ENCODE data around the gene UBE2J2. TPM values are rescaled to one million over a fixed set of nuclear protein-coding genes. Genes with fewer than 3 reads are reported as not detected.

The UBE2J2 gene
- total and polyA plus RNA-seq, 5 donors: 34.9 to 41.2 (median 38.2) TPM

GRCh38 chr1:1302006-1302430, 28.4 kb upstream of the UBE2J2 start:
- Histone ChIP-seq H3K9me3 (ENCODE audit: control insufficient read depth, low read length) (no peaks in the 10 kb centered on the region), H3K4me1 (ENCODE audit: control insufficient read depth, insufficient read depth, low read length) (peaks cover 5% of the 10 kb centered on the region), H3K27ac (ENCODE audit: low read length) (no peak overlapping the region), H3K27me3 (ENCODE audit: control insufficient read depth, insufficient read depth) (no peaks in the 10 kb centered on the region), H3K4me3 (ENCODE audit: low read length) (no peak overlapping the region)
- DNase-seq: no peak
- intact Hi-C loops (cut with DNase I): no loop called here
- WGBS: 90% methylated on average over 9 of the region's 9 CpGs
- ATAC-seq: no peak

GRCh38 chr1:1300352-1300739, 26.7 kb upstream of the UBE2J2 start:
- WGBS: 89% methylated on average over 12 of the region's 12 CpGs

GRCh38 chr1:1299686-1300351, 26.2 kb upstream of the UBE2J2 start:
- no peaks in the 10 kb centered on the region for H3K9me3 ChIP-seq (ENCODE audit: control insufficient read depth, low read length)
- 88% methylated on average over 22 of the region's 22 CpGs for WGBS
- no peaks in the 10 kb centered on the region for H3K4me1 ChIP-seq (ENCODE audit: control insufficient read depth, insufficient read depth, low read length)
- H3K4me3 ChIP-seq (ENCODE audit: low read length): no peak overlapping the region
- H3K27ac ChIP-seq (ENCODE audit: low read length): no peak overlapping the region
- DNase-seq: peak in 1 of 3 donors; percentile 49
- H3K27me3 ChIP-seq (ENCODE audit: control insufficient read depth, insufficient read depth): no peaks in the 10 kb centered on the region
- no peak for ATAC-seq
- intact Hi-C loops (cut with DNase I): loop anchor here in 1 of 4 donors (10.0 kb wide), 1 partner anchor 175 kb away; no protein-coding TSS in a partner anchor

More at GRCh38 chr1:1300352-1300739, 26.7 kb upstream of the UBE2J2 start:
- intact Hi-C loops (cut with DNase I): no loop called here
- no peaks in the 10 kb centered on the region for H3K4me1 ChIP-seq (ENCODE audit: control insufficient read depth, insufficient read depth, low read length)
- no peak overlapping the region for H3K4me3 ChIP-seq (ENCODE audit: low read length)
- no peak overlapping the region for H3K27ac ChIP-seq (ENCODE audit: low read length)
- H3K9me3 ChIP-seq (ENCODE audit: control insufficient read depth, low read length): no peaks in the 10 kb centered on the region
- DNase-seq (peak in 1 of 3 donors; percentile 37), ATAC-seq (no peak)
- no peaks in the 10 kb centered on the region for H3K27me3 ChIP-seq (ENCODE audit: control insufficient read depth, insufficient read depth)

DNA sequence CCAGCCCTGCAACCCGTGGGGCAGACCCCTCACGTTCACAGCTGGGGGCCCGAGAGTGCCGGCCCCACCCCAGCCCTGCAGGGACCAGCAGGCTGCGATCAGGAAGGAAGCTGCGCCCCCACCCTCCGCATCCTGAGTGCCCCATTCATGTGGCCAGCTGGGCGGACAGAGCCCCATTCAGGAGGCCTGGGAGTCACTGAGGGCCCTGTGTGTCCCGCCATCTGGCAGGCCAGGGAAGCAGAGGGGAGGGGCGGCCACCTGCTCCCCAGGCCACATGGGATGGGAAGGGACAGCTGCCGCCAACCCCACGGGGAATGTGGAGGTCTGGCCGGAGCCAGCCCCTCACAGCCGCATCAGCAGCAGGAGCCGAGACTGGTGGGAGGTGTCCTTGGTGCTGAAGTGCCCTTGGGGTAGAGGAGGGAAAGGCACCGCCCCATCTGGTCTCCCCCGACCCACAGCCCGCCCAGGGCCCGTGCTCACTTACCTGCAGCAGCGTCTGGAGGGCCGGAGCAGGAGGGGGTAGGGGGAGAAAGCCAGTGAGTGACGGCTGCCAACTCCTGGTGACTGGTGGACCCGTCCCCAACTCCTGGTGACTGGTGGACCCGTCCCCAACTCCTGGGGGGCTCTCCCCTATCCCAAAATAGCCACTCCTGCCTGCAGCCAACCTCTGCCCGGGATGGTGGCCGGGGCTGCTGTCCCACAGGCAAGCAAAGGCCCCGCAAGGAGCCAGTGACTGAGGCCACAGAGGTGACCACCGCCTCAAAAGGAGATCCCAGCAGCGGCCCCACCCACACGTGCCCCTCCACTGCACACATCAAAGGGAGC, 25.4 kb upstream of the UBE2J2 start:
- no peak for ATAC-seq
- no peak for DNase-seq
- no peaks in the 10 kb centered on the region for H3K9me3 ChIP-seq (ENCODE audit: control insufficient read depth, low read length)
- WGBS: 57% methylated on average over 30 of the region's 30 CpGs
- H3K27me3 ChIP-seq (ENCODE audit: control insufficient read depth, insufficient read depth): no peaks in the 10 kb centered on the region
- intact Hi-C loops (cut with DNase I): loop anchor here in 1 of 4 donors (10.0 kb wide), 1 partner anchor 174 kb away; no protein-coding TSS in a partner anchor
- H3K27ac ChIP-seq (ENCODE audit: low read length): no peak overlapping the region
- no peak overlapping the region for H3K4me3 ChIP-seq (ENCODE audit: low read length)
- no peaks in the 10 kb centered on the region for H3K4me1 ChIP-seq (ENCODE audit: control insufficient read depth, insufficient read depth, low read length)

DNA sequence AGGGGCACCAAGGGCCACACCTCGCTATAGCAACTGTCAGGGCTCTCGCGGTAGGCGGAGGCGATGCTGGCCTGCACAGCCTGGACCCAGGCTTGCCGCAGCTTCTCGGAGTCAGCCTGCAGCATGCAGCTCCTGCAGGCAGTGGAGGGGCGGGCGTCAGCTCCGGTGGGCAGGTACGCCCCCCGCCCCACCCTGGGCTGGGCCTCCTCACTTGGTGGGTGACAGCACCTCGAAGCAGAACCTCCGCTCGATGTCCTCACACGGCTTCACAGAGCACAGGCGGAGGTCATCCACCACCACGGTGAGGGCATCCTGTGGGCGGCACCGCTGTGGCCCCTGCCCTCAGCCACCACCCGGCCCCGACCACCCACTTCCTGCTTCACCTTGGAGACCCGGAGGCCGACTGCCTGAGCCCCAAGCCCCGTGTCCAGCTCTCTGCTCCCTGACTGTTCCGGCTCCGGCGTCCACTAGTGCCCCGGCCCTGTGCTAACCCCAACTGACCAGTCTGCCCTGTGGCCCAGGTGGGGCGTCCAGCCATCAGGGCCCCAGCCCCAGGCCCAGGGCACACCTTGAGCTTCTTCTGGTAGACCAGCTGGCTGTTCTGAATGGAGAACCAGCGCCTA, 24.3 kb upstream of the UBE2J2 start:
- Histone ChIP-seq H3K9me3 (ENCODE audit: control insufficient read depth, low read length) (no peaks in the 10 kb centered on the region), H3K27me3 (ENCODE audit: control insufficient read depth, insufficient read depth) (no peaks in the 10 kb centered on the region), H3K4me1 (ENCODE audit: control insufficient read depth, insufficient read depth, low read length) (no peaks in the 10 kb centered on the region), H3K27ac (ENCODE audit: low read length) (no peak overlapping the region), H3K4me3 (ENCODE audit: low read length) (no peak overlapping the region)
- 92% methylated on average over 31 of the region's 31 CpGs for WGBS
- ATAC-seq (no peak), DNase-seq (no peak)
- intact Hi-C loops (cut with DNase I): loop anchor here in 1 of 4 donors (10.0 kb wide), 1 partner anchor 173 kb away; no protein-coding TSS in a partner anchor

GRCh38 chr1:1296070-1297061, 22.7 kb upstream of the UBE2J2 start:
- WGBS: 95% methylated on average over 62 of the region's 62 CpGs
- Histone ChIP-seq H3K4me3 (ENCODE audit: low read length) (no peak overlapping the region), H3K27me3 (ENCODE audit: control insufficient read depth, insufficient read depth) (no peaks in the 10 kb centered on the region), H3K27ac (ENCODE audit: low read length) (no peak overlapping the region), H3K4me1 (ENCODE audit: control insufficient read depth, insufficient read depth, low read length) (no peaks in the 10 kb centered on the region), H3K9me3 (ENCODE audit: control insufficient read depth, low read length) (no peaks in the 10 kb centered on the region)
- ATAC-seq (no peak), DNase-seq (no peak)
- intact Hi-C loops (cut with DNase I): loop anchor here in 1 of 4 donors (10.0 kb wide), 1 partner anchor 172 kb away; no protein-coding TSS in a partner anchor

DNA sequence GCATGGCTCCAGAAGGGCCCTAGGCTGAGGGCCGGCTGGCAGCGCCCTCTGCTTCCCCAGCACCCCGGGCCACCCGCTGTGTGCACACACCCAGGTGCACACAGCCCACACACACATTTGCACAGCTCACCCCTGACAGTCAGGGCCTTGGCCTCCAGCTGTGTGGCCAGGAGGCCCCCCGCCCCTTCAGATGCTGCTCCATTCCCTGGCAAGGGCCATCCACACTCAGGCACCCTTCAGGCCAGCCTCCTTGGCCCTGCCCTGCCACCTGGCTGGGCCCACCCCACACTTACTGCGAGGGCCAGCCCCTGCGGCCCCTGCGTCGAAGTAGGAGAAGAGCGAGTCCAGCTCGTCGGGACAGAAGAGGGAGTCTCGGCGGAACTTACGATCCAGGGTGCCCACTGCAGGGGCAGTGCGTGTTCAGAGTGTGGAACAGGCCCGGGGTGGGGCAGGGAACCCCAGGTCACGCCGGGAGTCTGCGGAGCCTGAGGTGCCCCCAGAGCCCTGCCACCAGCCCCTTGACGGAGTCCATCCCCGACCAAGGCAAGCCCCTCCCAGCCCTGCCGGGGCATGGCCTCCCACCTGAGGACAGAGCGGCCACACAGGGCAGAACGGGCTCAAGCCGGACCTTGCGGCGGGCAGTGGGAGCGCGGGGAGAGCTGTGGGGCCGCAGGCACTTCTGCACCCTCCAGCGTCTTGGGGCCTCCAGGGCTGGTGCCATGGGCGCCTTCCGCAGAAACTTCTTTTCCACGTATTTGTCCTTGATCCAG, 21.7 kb upstream of the UBE2J2 start:
- H3K27me3 ChIP-seq (ENCODE audit: control insufficient read depth, insufficient read depth): no peaks in the 10 kb centered on the region
- DNase-seq (no peak), ATAC-seq (no peak)
- WGBS: 95% methylated on average over 35 of the region's 35 CpGs
- H3K27ac ChIP-seq (ENCODE audit: low read length): no peak overlapping the region
- intact Hi-C loops (cut with DNase I): loop anchor here in 1 of 4 donors (10.0 kb wide), 1 partner anchor 171 kb away; no protein-coding TSS in a partner anchor
- no peaks in the 10 kb centered on the region for H3K9me3 ChIP-seq (ENCODE audit: control insufficient read depth, low read length)
- H3K4me3 ChIP-seq (ENCODE audit: low read length): no peak overlapping the region
- H3K4me1 ChIP-seq (ENCODE audit: control insufficient read depth, insufficient read depth, low read length): no peaks in the 10 kb centered on the region

DNA sequence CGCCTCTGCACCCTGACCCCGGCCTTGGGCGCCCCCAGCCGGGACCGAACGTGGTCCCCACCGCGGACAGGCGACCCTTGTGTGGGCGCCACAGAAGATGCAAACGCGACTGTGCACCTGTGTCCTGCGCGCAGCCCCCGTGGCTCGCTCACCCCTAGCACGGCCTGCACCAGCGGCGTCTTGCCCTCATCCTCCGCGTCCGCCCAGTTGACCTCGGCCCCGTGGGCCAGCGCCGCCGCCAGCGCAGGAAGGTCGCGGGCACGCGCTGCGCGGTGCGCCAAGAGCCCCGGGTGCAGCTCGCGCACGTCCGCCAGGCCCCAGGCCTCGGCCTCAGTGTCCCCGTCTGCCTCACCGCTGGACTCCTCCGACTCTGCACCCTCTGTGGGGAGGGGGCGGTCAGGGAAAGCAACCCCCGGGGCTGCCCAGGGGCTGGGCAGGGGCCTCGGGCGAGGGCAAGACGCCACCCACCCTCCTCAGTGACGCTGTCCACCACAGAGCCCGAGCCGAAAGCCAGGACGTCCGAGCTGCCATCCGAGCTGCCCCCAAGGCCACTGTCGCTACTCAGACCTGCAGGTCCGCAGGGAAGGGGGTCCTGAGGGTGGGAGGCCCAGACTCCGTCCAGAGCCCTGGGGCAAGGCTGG, 20.7 kb upstream of the UBE2J2 start:
- H3K4me1 ChIP-seq (ENCODE audit: control insufficient read depth, insufficient read depth, low read length): no peaks in the 10 kb centered on the region
- peak in 2 of 3 donors; percentile 31 to 58 for DNase-seq
- 86% methylated on average over 58 of the region's 58 CpGs for WGBS
- H3K27ac ChIP-seq (ENCODE audit: low read length): no peak overlapping the region
- H3K4me3 ChIP-seq (ENCODE audit: low read length): no peak overlapping the region
- H3K27me3 ChIP-seq (ENCODE audit: control insufficient read depth, insufficient read depth): no peaks in the 10 kb centered on the region
- no peak for ATAC-seq
- H3K9me3 ChIP-seq (ENCODE audit: control insufficient read depth, low read length): no peaks in the 10 kb centered on the region
- intact Hi-C loops (cut with DNase I): loop anchor here in 3 of 4 donors (5.0 to 10.0 kb wide), 2 partner anchors 170 to 172 kb away; no protein-coding TSS in a partner anchor
